D721Med (cell line): Measurements from ENCODE around the gene MAMDC2.
"Not testable (repeated sequence)": the region's sequence is repeated elsewhere in the genome, so short reads cannot be mapped to it uniquely, and the experiment has no call there.

Experiments used
- DNase-seq: peaks from one replicate; pipeline ENCODE4 v3.0.0; 2011; ENCODE audit warnings: low spot score; ENCODE audit not compliant: insufficient read length
- FAIRE-seq: peaks from 2 replicates; lab custom pipeline; 2011; peaks lifted over from hg19 to GRCh38; lab: Jason Lieb, UNC
- TF ChIP-seq, protein P1 (sequence below): IDR thresholded peaks from 2 replicates; pipeline ENCODE4 v1.5.1; 2012; ENCODE audit warnings: mild to moderate bottlenecking, control low read depth; ENCODE audit not compliant: insufficient read depth; ENCODE audit errors: missing control alignments

MAMDC2 gene

DNA sequence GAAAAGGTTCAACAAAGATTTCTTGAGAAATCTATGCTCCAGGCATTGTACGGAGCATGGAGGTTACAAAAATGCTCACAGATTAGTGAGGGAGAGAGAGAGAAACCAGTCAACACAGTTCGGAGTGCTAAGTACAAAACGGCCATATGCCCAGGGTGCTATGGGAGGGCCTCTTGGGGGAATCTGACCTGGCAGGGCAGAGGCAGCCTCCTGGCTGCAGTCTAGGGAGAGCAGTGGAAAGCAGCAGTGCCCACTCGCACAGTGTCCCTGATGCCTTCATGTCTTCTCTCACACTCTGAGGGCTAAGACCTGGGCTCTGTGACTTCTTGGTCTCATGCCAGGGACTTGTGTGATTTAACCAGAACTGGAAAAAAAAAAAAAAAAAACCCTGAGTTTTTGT lies 185.4 kb downstream of the MAMDC2 start:
- TF ChIP-seq, protein P1, sequence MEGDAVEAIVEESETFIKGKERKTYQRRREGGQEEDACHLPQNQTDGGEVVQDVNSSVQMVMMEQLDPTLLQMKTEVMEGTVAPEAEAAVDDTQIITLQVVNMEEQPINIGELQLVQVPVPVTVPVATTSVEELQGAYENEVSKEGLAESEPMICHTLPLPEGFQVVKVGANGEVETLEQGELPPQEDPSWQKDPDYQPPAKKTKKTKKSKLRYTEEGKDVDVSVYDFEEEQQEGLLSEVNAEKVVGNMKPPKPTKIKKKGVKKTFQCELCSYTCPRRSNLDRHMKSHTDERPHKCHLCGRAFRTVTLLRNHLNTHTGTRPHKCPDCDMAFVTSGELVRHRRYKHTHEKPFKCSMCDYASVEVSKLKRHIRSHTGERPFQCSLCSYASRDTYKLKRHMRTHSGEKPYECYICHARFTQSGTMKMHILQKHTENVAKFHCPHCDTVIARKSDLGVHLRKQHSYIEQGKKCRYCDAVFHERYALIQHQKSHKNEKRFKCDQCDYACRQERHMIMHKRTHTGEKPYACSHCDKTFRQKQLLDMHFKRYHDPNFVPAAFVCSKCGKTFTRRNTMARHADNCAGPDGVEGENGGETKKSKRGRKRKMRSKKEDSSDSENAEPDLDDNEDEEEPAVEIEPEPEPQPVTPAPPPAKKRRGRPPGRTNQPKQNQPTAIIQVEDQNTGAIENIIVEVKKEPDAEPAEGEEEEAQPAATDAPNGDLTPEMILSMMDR: no peak
- DNase-seq (no peak), FAIRE-seq (no peak)

DNA sequence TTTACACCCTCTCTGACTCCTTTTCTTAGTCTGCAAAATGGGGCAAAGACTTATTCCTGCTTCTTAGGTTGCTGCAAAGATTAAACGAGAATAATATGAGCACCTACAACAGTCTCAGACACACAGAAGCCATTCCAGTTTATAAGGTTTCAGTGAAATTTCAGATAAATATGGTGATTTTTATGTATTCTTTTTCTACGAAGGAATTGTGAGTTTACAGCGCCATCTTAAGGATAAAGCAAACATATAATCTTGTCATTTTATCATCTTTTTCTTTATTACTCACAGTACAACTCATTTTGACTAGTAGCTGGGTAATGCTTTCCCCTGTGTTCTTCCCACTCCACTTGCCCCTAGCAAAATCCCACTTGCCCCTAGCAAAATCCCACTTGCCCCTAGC lies 185.9 kb downstream of the MAMDC2 start:
- no peak for DNase-seq
- FAIRE-seq: peak; percentile 66

DNA sequence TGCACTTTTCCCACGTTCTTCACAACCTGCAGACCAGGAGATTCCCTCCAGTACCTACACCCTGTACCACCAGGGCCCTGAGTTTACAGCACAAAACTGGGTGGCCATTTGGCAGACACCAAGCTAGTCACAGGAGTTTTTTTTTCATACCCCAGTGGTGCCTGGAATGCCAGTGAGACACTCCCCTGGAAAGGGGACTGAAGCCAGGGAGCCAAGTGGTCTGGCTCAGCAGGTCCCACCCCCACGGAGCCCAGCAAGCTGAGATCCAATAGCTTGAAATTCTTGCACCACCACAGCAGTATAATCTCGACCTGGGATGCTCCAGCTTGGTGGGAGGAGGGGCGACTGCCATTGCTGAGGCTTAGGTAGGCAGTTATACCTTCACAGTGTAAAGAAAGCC lies 188.8 kb downstream of the MAMDC2 start:
- DNase-seq (no peak), FAIRE-seq (no peak)

More for the DNA sequence above, 185.9 kb downstream of the MAMDC2 start:
- TF ChIP-seq, protein P1: peak; percentile 60

GRCh38 chr9:70234208-70234607 lies 190.6 kb downstream of the MAMDC2 start:
- not testable (repeated sequence) for DNase-seq, FAIRE-seq

More for the DNA sequence above, 188.8 kb downstream of the MAMDC2 start:
- TF ChIP-seq, protein P1: no peak

DNA sequence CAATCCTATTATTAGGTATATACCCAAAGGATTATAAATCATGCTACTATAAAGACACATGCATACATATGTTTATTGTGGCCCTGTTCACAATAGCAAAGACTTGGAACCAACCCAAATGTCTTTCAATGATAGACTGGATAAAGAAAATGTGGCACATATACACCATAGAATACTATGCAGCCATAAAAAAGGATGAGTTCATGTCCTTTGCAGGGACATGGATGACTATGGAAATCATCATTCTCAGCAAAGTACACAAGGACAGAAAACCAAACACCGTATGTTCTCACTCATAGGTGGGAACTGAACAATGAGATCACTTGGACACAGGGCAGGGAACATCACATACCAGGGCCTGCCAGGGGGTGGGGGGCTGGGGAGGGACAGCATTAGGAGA lies 202.3 kb downstream of the MAMDC2 start:
- not testable (repeated sequence) for DNase-seq, FAIRE-seq

GRCh38 chr9:70250221-70250620 lies 206.6 kb downstream of the MAMDC2 start:
- DNase-seq (no peak), FAIRE-seq (no peak)
- TF ChIP-seq, protein P1: no peak

GRCh38 chr9:70255486-70255885 lies 211.8 kb downstream of the MAMDC2 start:
- TF ChIP-seq, protein P1: no peak
- FAIRE-seq (no peak), DNase-seq (no peak)

- no peak for FAIRE-seq
Observed at GRCh38 chr9:70256123-70256551, 212.5 kb downstream of the MAMDC2 start.

More at GRCh38 chr9:70256123-70256551, 212.5 kb downstream of the MAMDC2 start:
- TF ChIP-seq, protein P1: no peak
- DNase-seq: no peak
